K562 (cell line): ENCODE data around the gene SORT1. TPM values are rescaled to one million over a fixed set of nuclear protein-coding genes. Genes with fewer than 3 reads are reported as not detected.

Experiments
- ATF4 ChIP-seq: fragments of 450-650 bp; formaldehyde crosslinking; IDR thresholded peaks from 2 replicates; pipeline ENCODE4 v1.4.0; 2022; ENCODE audit warnings: mild to moderate bottlenecking, moderate library complexity
- BCOR ChIP-seq: fragments of 450-650 bp; IDR thresholded peaks from 2 replicates; pipeline ENCODE4 v1.6.1; 2016
- CREBBP ChIP-seq: IDR thresholded peaks from one replicate; pipeline ENCODE4 v1.6.1; 2012; ENCODE audit warnings: low read depth, mild to moderate bottlenecking, control low read depth, inconsistent platforms, low read length
- CTBP1 ChIP-seq: fragments of 450-650 bp; IDR thresholded peaks from 2 replicates; pipeline ENCODE4 v1.6.1; 2016; ENCODE audit warnings: borderline replicate concordance
- DPF2 ChIP-seq: fragments of 450-650 bp; IDR thresholded peaks from 2 replicates; pipeline ENCODE4 v1.6.1; 2016
- EHMT2 ChIP-seq: fragments of 450-650 bp; IDR thresholded peaks from 2 replicates; pipeline ENCODE4 v1.6.1; 2018; ENCODE audit warnings: antibody characterized with exemption
- ELF2 ChIP-seq: fragments of 250-450 bp; sonication (Bioruptor Pico); IDR thresholded peaks from 2 replicates; pipeline ENCODE4 v1.5.0; 2021; ENCODE audit warnings: mild to moderate bottlenecking
- HINFP ChIP-seq: fragments of 450-650 bp; conservative IDR thresholded peaks from 2 replicates; pipeline ENCODE4 v1.6.1; 2016; ENCODE audit warnings: missing genetic modification characterization, low read depth, mild to moderate bottlenecking, control low read depth, missing compliant biosample characterization
- JUND ChIP-seq, 2 experiments: IDR thresholded peaks; 2 replicates in 1 of 2; 3 replicates in 1 of 2; pipeline ENCODE4 v1.6.1; 2011; ENCODE audit warnings: borderline replicate concordance in 2 of 2, low read depth in 2 of 2, low read length in 2 of 2, improper control_type of control experiment in 1 of 2, missing biosample characterization in 1 of 2, missing genetic modification characterization in 1 of 2, missing genetic modification reagents in 1 of 2
- KDM1A ChIP-seq, 2 experiments: fragments of 450-650 bp; IDR thresholded peaks; 2 replicates each; pipeline ENCODE4 v1.6.1; 2016; ENCODE audit warnings: mild to moderate bottlenecking in 2 of 2
- MTF1 ChIP-seq: fragments of 250-450 bp; sonication (Bioruptor Pico); IDR thresholded peaks from 2 replicates; pipeline ENCODE4 v1.9.0; 2021; ENCODE audit warnings: moderate library complexity, mild to moderate bottlenecking, inconsistent platforms, borderline replicate concordance
- NCOR1 ChIP-seq: fragments of 450-650 bp; IDR thresholded peaks from 2 replicates; pipeline ENCODE4 v1.6.1; 2016; ENCODE audit warnings: mild to moderate bottlenecking, moderate library complexity
- NFE2 ChIP-seq: IDR thresholded peaks from 2 replicates; pipeline ENCODE4 v1.6.1; 2014; ENCODE audit warnings: antibody characterized with exemption, low read depth
- PHB2 ChIP-seq: fragments of 450-650 bp; IDR thresholded peaks from 2 replicates; pipeline ENCODE4 v1.6.1; 2017; ENCODE audit warnings: low read depth
- PML ChIP-seq: IDR thresholded peaks from 2 replicates; pipeline ENCODE4 v1.6.1; 2012; ENCODE audit warnings: low read length, inconsistent platforms
- POLR2G ChIP-seq: fragments of 200-400 bp; formaldehyde crosslinking; IDR thresholded peaks from 2 replicates; pipeline ENCODE4 v1.6.1; 2017; ENCODE audit warnings: low read depth, mild to moderate bottlenecking, antibody characterized with exemption, low read length, moderate library complexity
- POLR3A ChIP-seq: IDR thresholded peaks from 2 replicates; pipeline ENCODE4 v1.6.1; 2011; ENCODE audit warnings: borderline replicate concordance, mild to moderate bottlenecking, moderate library complexity; ENCODE audit not compliant: insufficient read length, insufficient read depth; ENCODE audit errors: extremely low read depth
- PTTG1 ChIP-seq: fragments of 450-650 bp; IDR thresholded peaks from 2 replicates; pipeline ENCODE4 v1.6.1; 2016; ENCODE audit warnings: low read depth, mild to moderate bottlenecking, missing genetic modification characterization, missing compliant biosample characterization
- RCOR1 ChIP-seq, 2 experiments: IDR thresholded peaks; 2 replicates each; pipeline ENCODE4 v1.6.1; 2012; ENCODE audit warnings: low read depth in 2 of 2, low read length in 2 of 2, borderline replicate concordance in 1 of 2, improper control_type of control experiment in 1 of 2
- SAFB ChIP-seq: fragments of 200-400 bp; formaldehyde crosslinking; IDR thresholded peaks from 2 replicates; pipeline ENCODE4 v1.6.1; 2017; ENCODE audit warnings: low read depth, low read length, borderline replicate concordance
- SMAD1 ChIP-seq: fragments of 150-350 bp; IDR thresholded peaks from 2 replicates; pipeline ENCODE4 v1.6.1; 2014; ENCODE audit warnings: low read length, low read depth; ENCODE audit not compliant: partially characterized antibody
- SMARCA4 ChIP-seq: fragments of 450-650 bp; IDR thresholded peaks from 2 replicates; pipeline ENCODE4 v1.6.1; 2016
- SP1 ChIP-seq: sonication (generic); formaldehyde crosslinking; IDR thresholded peaks from 2 replicates; pipeline ENCODE4 v1.8.1; 2022; ENCODE audit warnings: mild to moderate bottlenecking, missing genetic modification reagents
- THRAP3 ChIP-seq: fragments of 450-650 bp; IDR thresholded peaks from 2 replicates; pipeline ENCODE4 v1.6.1; 2016; ENCODE audit warnings: mild to moderate bottlenecking, inconsistent platforms, borderline replicate concordance
- U2AF2 ChIP-seq: fragments of 200-400 bp; formaldehyde crosslinking; optimal IDR thresholded peaks from 2 replicates; pipeline ENCODE3; 2017; ENCODE audit warnings: low read depth, mild to moderate bottlenecking, low read length
- ZNF133 ChIP-seq: fragments of 250-450 bp; sonication (Bioruptor Pico); IDR thresholded peaks from 2 replicates; pipeline ENCODE4 v1.4.0; 2020; ENCODE audit warnings: mild to moderate bottlenecking
- ZNF175 ChIP-seq: fragments of 200-800 bp; sonication (Bioruptor generic); IDR thresholded peaks from 2 replicates; pipeline ENCODE4 v1.6.1; 2016; ENCODE audit warnings: low read depth, mild to moderate bottlenecking, missing genetic modification characterization, missing compliant biosample characterization
- ZNF644 ChIP-seq: fragments of 200-800 bp; sonication (Bioruptor generic); IDR thresholded peaks from 2 replicates; pipeline ENCODE4 v1.6.1; 2016; ENCODE audit warnings: low read depth, missing genetic modification characterization, missing compliant biosample characterization
- polyA plus RNA-seq, 8 experiments: library from polyadenylated mRNA; depleted of rRNA in 4 of 8; stranded (reverse) in 5 of 8; unstranded in 3 of 8; fragments of >200 nt; fragmentation: Nextera tagmentation in 2 of 8; fragmentation: Illumina TruSeq in 1 of 8; extraction: Ambion mirVana in 2 of 8; extraction: Trizol in 1 of 8; gene quantifications; 2 replicates each; pipeline versions ENCODE4 v1.2.1 to v1.2.3, GENCODE V29; 2011 to 2014; ENCODE audit warnings: inconsistent platforms in 1 of 8, missing spikeins in 1 of 8
- total RNA-seq, 7 experiments: library from RNA; depleted of rRNA in 6 of 7; stranded (reverse); fragments of >200 nt in 6 of 7; fragmentation: Illumina TruSeq in 2 of 7; extraction: Trizol in 2 of 7; gene quantifications; 2 replicates each; pipeline versions ENCODE4 v1.2.1 to v1.2.3, GENCODE V29; 2011 to 2021; ENCODE audit warnings: low replicate concordance in 1 of 7
- TF ChIP-seq, protein P1 (sequence below): fragments of 450-650 bp; IDR thresholded peaks from 2 replicates; pipeline ENCODE4 v1.6.1; 2016; ENCODE audit warnings: missing biosample characterization, missing genetic modification characterization

SORT1 gene
- total and polyA plus RNA-seq, 9 of the 15 experiments (the other 6 are each of a cell fraction or from before 2014, with no cell fraction given), result 27.4 to 112 (median 65.0) TPM

GRCh38 chr1:109438798-109439297 lies 41.1 kb upstream of the SORT1 start (continued):
- TF ChIP-seq KDM1A (IDR thresholded peaks at IDR 0.05) (no peak; a peak in 1 of 4 replicates), ZNF133 (CRISPR knock-in tag) (no peak), CTBP1 (no peak), ELF2 (CRISPR knock-in tag) (no peak), CREBBP (no peak), HINFP (no peak), SMAD1 (no peak), RCOR1 (IDR thresholded peaks at IDR 0.05; ENCODE audit: borderline replicate concordance in 1 of 2, low read depth in 2 of 2, low read length in 2 of 2) (0 out of 4 replicates have a peak, but pooled peaks of 1 of the 2 experiments have one; percentile 33), ZNF644 (tag) (no peak), POLR3A (no peak), PML (no peak), NCOR1 (0 out of 2 replicates have a peak, but pooled peaks have one; percentile 11), BCOR (no peak), SP1 (CRISPR knock-in tag) (no peak), SMARCA4 (peak; percentile 76; the same call in 1 of the 2 replicates), SAFB (no peak), MTF1 (CRISPR knock-in tag) (no peak), EHMT2 (peak; percentile 24; the same call in 1 of the 2 replicates), U2AF2 (no peak), ZNF175 (CRISPR knock-in tag) (0 out of 2 replicates have a peak, but pooled peaks have one; percentile 57), POLR2G (no peak), PTTG1 (tag) (0 out of 2 replicates have a peak, but pooled peaks have one; percentile 46), JUND (IDR thresholded peaks at IDR 0.05; ENCODE audit: borderline replicate concordance, low read depth, low read length) (peak; percentile 89), JUND (tag; IDR thresholded peaks at IDR 0.05; ENCODE audit: borderline replicate concordance, low read depth, low read length) (peak; percentile 74; the same call in 1 of the 3 replicates), ATF4 (CRISPR knock-in tag) (no peak), THRAP3 (no peak), DPF2 (peak; percentile 77), NFE2 (peak; percentile 76), PHB2 (no peak)
- TF ChIP-seq, protein P1, sequence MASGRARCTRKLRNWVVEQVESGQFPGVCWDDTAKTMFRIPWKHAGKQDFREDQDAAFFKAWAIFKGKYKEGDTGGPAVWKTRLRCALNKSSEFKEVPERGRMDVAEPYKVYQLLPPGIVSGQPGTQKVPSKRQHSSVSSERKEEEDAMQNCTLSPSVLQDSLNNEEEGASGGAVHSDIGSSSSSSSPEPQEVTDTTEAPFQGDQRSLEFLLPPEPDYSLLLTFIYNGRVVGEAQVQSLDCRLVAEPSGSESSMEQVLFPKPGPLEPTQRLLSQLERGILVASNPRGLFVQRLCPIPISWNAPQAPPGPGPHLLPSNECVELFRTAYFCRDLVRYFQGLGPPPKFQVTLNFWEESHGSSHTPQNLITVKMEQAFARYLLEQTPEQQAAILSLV (tag), result no peak
